Hepatocyte (in vitro differentiated cells): ENCODE results near the gene NXNL2. TPM values are rescaled to one million over a fixed set of nuclear protein-coding genes. Genes with fewer than 3 reads are reported as not detected.

Source experiments
- DNase-seq: peaks from one replicate; pipeline ENCODE4 v3.0.0-alpha.2; 2016; ENCODE audit warnings: low spot score
- H2AFZ ChIP-seq: fragments of 200-600 bp; sonication (generic); 2 replicates; pipeline ENCODE4 v1.6.0; 2016; ENCODE audit warnings: antibody characterized with exemption, mild to moderate bottlenecking
- H3K27ac ChIP-seq: fragments of 200-600 bp; sonication (generic); 2 replicates; pipeline ENCODE4 v1.5.1; 2016; ENCODE audit warnings: mild to moderate bottlenecking
- H3K27me3 ChIP-seq: fragments of 200-600 bp; sonication (generic); 2 replicates; pipeline ENCODE4 v1.6.1; 2016
- H3K36me3 ChIP-seq: fragments of 200-600 bp; sonication (generic); replicated peaks from 2 replicates; pipeline ENCODE4 v1.5.1; 2016; ENCODE audit warnings: low read depth; ENCODE audit not compliant: insufficient read depth
- H3K4me1 ChIP-seq: fragments of 200-600 bp; sonication (generic); 2 replicates; pipeline ENCODE4 v1.5.1; 2016; ENCODE audit warnings: mild to moderate bottlenecking, moderate library complexity; ENCODE audit not compliant: insufficient read depth
- H3K4me2 ChIP-seq: fragments of 200-600 bp; sonication (generic); 2 replicates; pipeline ENCODE4 v1.6.0; 2016
- H3K4me3 ChIP-seq: fragments of 200-600 bp; sonication (generic); 2 replicates; pipeline ENCODE4 v1.5.1; 2016; ENCODE audit warnings: mild to moderate bottlenecking
- H3K79me2 ChIP-seq: fragments of 200-600 bp; sonication (generic); 2 replicates; pipeline ENCODE4 v1.6.0; 2017; ENCODE audit warnings: mild to moderate bottlenecking
- H3K9me2 ChIP-seq: fragments of 200-600 bp; sonication (generic); replicated peaks from 2 replicates; pipeline ENCODE4 v1.6.0; 2017; ENCODE audit warnings: mild to moderate bottlenecking; ENCODE audit not compliant: insufficient read depth
- H3K9me3 ChIP-seq: fragments of 200-600 bp; sonication (generic); 2 replicates; pipeline ENCODE4 v1.5.1; 2016; ENCODE audit warnings: low read depth, mild to moderate bottlenecking
- H4K20me1 ChIP-seq: fragments of 200-600 bp; sonication (generic); 2 replicates; pipeline ENCODE4 v1.6.0; 2016; ENCODE audit warnings: mild to moderate bottlenecking; ENCODE audit not compliant: insufficient read depth, poor library complexity, severe bottlenecking
- EZH2 ChIP-seq: fragments of 200-600 bp; sonication (generic); IDR thresholded peaks from 2 replicates; pipeline ENCODE4 v1.6.1; 2016; ENCODE audit warnings: antibody characterized with exemption, mild to moderate bottlenecking, borderline replicate concordance
- EZH2phosphoT487 ChIP-seq: fragments of 200-600 bp; sonication (generic); IDR thresholded peaks from one replicate; pipeline ENCODE4 v1.6.1; 2018; ENCODE audit warnings: antibody characterized with exemption, mild to moderate bottlenecking, low read depth, moderate library complexity; ENCODE audit not compliant: unreplicated experiment, severe bottlenecking
- WGBS: methylation state at CpG from one replicate; pipeline ENCODE4 v1.1.6; 2016; ENCODE audit warnings: low lambda C conversion rate; ENCODE audit errors: missing lambda C conversion rate; 5-methylcytosine and 5-hydroxymethylcytosine counted together
- polyA plus RNA-seq: library from polyadenylated mRNA; unstranded; fragments of >200 nt; fragmentation: Nextera tagmentation; extraction: Ambion mirVana; gene quantifications from 2 replicates; pipeline ENCODE4 v1.2.1, GENCODE V29; 2016
- total RNA-seq: library from RNA; depleted of rRNA; stranded (reverse); fragments of >200 nt; gene quantifications from 2 replicates; pipeline ENCODE4 v1.2.3, GENCODE V29; 2014
- TF ChIP-seq, protein P1 (sequence below): fragments of 200-600 bp; sonication (generic); IDR thresholded peaks from 2 replicates; pipeline ENCODE4 v1.5.1; 2016; ENCODE audit warnings: antibody characterized with exemption, mild to moderate bottlenecking; ENCODE audit not compliant: poor library complexity

Gene NXNL2
- total and polyA plus RNA-seq, 2 experiments from 2014 or later, result 0.57 to 2.5 TPM

DNA sequence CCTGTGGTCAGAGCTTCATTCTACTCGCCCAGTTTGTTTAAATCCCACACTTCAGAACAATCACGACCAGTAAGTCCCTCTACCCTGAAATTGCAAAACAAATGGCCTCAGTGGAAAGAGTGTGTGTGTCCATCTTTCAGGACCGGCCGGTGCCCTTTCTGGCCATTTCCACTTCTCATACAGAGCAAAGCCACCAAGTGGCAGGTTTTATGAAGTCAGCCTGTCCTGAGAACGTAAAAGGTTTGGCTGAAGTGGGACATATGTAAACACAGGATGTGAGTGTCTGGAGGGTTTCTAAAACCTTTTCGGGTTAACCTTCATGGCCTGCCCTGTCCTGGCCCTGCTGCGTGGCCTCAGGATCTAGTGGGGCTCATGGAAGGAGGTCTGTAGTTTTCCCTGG lies 24.7 kb downstream of the NXNL2 start:
- Histone ChIP-seq H3K27me3 (no peaks in the 10 kb centered on the region), H3K4me2 (no peak overlapping the region), H4K20me1 (no peaks in the 10 kb centered on the region), H3K9me3 (no peaks in the 10 kb centered on the region), H3K4me3 (no peak overlapping the region), H3K27ac (no peak overlapping the region), H3K4me1 (peaks cover 3% of the 10 kb centered on the region), H3K9me2 (no peaks in the 10 kb centered on the region), H3K79me2 (no peaks in the 10 kb centered on the region), H2AFZ (no peak overlapping the region), H3K36me3 (no peaks in the 10 kb centered on the region)
- TF ChIP-seq EZH2 (no peak), EZH2phosphoT487 (no peak)
- TF ChIP-seq, protein P1, sequence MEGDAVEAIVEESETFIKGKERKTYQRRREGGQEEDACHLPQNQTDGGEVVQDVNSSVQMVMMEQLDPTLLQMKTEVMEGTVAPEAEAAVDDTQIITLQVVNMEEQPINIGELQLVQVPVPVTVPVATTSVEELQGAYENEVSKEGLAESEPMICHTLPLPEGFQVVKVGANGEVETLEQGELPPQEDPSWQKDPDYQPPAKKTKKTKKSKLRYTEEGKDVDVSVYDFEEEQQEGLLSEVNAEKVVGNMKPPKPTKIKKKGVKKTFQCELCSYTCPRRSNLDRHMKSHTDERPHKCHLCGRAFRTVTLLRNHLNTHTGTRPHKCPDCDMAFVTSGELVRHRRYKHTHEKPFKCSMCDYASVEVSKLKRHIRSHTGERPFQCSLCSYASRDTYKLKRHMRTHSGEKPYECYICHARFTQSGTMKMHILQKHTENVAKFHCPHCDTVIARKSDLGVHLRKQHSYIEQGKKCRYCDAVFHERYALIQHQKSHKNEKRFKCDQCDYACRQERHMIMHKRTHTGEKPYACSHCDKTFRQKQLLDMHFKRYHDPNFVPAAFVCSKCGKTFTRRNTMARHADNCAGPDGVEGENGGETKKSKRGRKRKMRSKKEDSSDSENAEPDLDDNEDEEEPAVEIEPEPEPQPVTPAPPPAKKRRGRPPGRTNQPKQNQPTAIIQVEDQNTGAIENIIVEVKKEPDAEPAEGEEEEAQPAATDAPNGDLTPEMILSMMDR, result peak; percentile 13
- WGBS, result 71% methylated on average over 7 of the region's 7 CpGs
- no peak for DNase-seq

DNA sequence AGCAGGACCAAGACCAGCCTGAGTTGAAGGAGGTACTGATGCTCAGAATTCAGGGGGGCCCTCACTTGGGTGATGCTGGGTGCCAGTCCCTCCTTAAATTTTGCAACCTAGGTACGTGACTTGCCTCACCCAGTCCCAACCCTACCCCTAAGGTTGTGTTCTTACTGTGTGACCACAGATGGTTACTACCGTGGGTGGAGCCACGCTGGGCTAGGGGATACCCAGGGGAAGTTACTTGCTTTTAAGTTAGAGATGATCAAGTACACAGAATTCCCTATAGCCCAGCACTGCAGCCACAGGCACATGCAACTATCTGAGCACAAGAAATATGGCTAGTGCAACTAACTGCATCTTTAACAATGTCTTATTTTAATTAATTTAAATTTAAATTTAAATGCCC lies 32.9 kb downstream of the NXNL2 start:
- no peak overlapping the region for H3K27ac ChIP-seq
- WGBS, result 89% methylated on average over 3 of the region's 3 CpGs
- H3K36me3 ChIP-seq, result no peaks in the 10 kb centered on the region
- no peak overlapping the region for H2AFZ ChIP-seq
- H3K4me2 ChIP-seq, result no peak overlapping the region
- no peak overlapping the region for H3K4me3 ChIP-seq
- no peaks in the 10 kb centered on the region for H4K20me1 ChIP-seq
- no peak for DNase-seq
- H3K9me2 ChIP-seq, result no peaks in the 10 kb centered on the region
- H3K79me2 ChIP-seq, result no peaks in the 10 kb centered on the region
- TF ChIP-seq, protein P1, result no peak
- no peak for TF ChIP-seq EZH2phosphoT487
- no peak for TF ChIP-seq EZH2
- no peaks in the 10 kb centered on the region for H3K27me3 ChIP-seq
- no peaks in the 10 kb centered on the region for H3K4me1 ChIP-seq
- no peaks in the 10 kb centered on the region for H3K9me3 ChIP-seq

DNA sequence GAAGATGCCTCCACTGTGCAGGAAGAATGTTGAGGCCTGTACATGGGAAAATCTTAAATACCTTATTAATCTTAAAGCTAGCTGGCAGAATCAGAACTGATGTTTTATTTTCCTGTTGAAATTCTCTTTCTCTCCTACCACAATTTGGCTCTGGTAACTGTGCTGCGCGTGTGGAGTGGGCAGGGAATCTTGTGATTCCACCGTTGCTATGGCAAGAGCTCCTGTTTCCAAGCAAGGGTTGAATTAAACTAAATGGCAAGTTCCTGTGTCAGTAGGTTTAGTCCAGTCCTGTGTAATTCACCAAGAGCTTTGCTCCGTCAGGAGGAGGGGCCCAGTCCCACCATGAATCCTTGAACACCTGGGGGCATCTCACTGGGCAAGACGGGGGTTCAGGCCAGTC lies 36.4 kb downstream of the NXNL2 start:
- Histone ChIP-seq H4K20me1 (no peaks in the 10 kb centered on the region), H3K27me3 (no peaks in the 10 kb centered on the region)
- DNase-seq, result no peak

More for the DNA sequence above, 36.4 kb downstream of the NXNL2 start:
- H2AFZ ChIP-seq, result no peak overlapping the region
- no peaks in the 10 kb centered on the region for H3K79me2 ChIP-seq
- TF ChIP-seq EZH2phosphoT487 (no peak), EZH2 (no peak)
- TF ChIP-seq, protein P1, result no peak
- no peaks in the 10 kb centered on the region for H3K9me2 ChIP-seq
- H3K36me3 ChIP-seq, result no peaks in the 10 kb centered on the region
- no peaks in the 10 kb centered on the region for H3K4me1 ChIP-seq
- WGBS, result 82% methylated on average over 5 of the region's 5 CpGs
- no peaks in the 10 kb centered on the region for H3K9me3 ChIP-seq
- H3K4me2 ChIP-seq, result no peak overlapping the region
- H3K27ac ChIP-seq, result no peak overlapping the region
- no peak overlapping the region for H3K4me3 ChIP-seq
